Measurements from ENCODE around the gene ZNRD2.

The ZNRD2 gene

DNA sequence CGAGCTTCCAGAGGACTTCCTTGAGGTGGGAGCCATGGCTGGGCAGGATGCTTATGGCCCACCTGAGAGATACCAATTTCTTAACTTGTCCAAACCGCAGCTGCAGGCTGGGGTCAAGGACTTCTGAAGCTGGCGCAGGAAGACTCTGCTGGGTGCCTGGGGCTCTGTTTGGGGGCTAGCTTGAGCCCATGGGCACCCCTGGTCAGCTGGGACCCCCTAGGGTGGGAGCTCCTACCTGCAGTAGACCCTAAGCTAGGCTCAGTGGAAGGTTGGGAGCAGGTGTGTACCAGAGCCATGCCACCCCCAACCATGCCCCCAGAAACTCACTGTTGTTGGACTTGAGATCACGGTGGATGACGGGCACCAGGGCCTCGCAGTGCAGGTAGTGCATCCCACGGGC lies 42.4 kb downstream of the ZNRD2 start:
- no peak for DNase-seq

DNA sequence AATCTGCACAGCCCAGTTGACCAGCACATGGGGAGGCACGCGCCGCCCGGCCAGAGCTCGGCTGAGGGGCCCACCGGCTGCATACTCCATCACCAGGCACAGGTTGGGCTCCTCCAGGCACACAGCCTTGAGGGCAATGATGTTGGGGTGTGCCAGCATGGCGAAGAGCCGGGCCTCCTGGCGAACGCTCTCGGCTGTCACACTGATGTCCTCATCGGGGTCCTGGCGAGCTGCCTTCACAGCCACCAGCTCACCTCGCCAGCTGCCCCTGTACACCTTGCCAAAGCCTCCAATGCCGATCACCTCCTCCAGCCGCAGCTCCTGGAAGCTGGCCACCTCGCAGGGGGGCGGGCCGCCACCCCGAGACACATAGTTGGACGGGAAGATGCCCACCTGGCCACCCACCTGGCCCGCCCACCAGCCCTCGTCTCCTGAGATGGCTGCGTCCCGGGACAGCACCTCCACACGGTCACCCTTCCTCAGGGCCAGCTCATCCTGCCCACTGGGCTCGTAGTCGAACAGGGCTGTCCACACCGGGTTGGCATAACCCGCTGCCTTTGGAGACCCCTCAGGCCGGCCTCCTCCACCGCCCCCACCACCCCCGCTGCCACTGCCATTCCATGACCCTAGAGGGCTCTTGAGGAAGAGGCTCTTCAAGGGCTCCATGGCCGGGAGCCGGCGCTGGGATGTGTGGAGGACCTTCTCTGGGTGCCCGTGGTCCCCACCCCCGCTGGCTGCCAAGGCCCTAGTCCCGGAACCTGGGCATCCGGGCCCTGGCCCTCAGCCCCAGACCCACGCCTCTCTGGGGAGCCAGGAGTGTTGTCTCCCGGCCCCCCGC lies 43.0 kb downstream of the ZNRD2 start:
- no peak for DNase-seq

DNA sequence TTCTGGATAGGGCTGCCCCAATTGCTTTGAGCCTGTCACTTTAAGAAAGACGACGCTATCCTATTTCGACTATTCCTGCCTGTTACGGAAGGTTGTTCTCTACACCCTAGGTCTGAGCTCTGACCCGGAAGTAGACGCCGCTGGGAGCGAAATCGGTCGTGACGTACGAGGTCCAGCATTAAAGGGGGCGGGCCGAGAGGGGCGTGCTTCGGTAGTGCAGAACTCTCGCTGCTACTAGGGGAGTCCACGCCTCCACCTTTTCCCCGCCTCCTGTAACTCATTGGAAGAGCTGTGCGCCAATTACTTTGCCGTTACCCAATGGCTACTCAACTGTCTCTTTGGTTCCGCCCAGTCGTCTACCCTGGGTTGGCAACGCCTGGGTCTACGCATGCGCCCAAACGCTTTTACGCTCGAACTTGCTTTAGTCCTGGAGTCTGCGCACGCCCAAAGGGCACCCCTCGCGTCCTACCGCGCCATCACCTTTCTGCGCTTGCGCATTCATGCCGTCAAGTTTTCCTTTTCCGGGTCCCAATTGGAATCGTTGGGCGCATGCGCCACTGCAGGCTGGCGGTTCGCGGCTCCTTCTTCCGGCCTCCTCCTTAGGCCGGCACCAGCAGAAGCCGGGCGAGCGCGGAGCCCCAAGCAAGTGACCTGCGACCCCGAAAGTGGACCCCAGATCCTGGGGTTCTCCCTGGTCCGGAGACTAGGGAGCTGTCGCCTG lies 45.1 kb downstream of the ZNRD2 start, which contains the start of gene PCNX3:
Gene PCNX3, plus strand, starts transcription at position 548 of the 721 bp plus-strand sequence. CDS start 536 bp downstream, outside the sequence.
- DNase-seq: peak; percentile 100

DNA sequence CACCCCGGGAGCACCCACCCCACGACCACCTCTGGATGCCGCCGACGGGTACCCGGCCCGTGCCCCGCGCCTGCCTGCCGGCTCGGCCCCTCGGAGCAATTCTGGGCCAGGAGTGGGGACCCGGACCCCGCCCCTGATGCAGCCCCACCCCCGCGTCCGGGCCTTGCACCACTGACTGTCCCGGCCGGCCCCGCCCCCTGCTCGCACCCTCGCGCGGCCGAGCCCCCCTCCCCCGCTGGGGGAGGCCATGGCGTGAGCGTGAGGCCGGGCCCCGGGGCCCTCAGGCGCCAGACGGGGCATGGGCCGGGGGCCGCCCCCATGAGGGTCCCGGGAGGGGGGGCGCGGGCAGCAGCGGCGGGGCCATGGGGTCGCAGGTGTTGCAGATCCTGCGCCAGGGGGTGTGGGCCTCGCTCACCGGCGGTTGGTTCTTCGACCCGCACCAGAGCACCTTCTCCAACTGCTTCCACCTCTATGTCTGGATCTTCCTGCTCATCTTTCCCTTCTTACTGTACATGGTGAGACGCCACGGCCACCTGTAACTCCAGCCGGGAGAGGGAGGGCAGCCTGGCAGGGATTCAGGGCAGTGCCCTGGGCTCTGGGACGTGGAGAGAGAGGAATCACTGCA lies 45.8 kb downstream of the ZNRD2 start:
- no peak for DNase-seq

DNA sequence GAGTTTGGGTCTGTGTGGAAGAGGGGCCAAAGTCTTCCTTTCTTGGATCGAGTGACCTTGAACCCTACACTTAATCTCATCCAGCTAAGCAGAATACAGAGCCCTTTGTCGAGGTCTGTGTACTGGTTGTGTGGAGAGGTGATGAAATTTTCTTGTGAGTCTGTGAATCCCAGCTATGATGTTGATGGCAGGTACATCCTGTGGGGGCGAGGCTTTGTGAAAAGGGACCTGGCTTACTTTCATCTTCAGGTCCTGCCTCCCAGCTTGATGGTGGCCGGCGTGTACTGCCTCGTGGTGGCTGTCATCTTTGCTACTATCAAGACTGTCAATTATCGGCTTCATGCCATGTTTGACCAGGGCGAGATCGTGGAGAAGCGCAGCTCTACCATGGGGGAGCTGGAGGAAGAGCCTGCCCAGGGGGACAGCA lies 46.3 kb downstream of the ZNRD2 start:
- DNase-seq: no peak

DNA sequence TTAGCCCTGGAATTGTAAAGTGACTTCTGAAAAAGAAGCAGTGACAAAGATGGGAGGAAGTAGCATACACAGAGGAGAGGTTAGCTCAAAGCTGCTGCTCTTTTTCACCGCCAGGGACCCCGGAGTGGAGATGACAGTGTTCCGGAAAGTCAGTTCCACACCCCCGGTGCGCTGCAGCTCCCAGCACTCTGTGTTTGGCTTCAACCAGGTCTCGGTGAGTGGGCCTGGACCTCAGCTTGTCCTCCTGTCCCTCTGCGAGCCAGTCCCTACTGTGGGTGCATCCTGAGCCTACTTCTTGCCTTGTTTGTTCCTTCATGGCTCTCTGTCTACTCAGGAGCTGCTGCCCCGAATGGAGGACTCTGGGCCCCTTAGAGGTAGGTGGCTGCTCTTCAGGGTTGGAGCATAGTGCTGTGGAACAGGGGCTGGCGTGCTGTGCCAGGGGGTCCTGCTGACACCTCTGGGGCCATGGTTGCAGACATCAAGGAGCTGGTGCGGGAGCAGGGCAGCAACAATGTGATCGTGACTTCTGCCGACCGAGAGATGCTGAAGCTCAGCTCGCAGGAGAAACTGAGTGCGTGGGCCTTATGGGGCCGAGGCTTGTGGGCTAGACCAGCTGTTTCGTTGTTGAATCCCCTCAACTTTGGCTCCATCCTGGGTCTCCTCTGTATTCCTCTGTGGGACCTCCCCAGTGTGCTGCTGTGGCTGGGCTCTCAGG lies 47.0 kb downstream of the ZNRD2 start:
- DNase-seq: no peak

DNA sequence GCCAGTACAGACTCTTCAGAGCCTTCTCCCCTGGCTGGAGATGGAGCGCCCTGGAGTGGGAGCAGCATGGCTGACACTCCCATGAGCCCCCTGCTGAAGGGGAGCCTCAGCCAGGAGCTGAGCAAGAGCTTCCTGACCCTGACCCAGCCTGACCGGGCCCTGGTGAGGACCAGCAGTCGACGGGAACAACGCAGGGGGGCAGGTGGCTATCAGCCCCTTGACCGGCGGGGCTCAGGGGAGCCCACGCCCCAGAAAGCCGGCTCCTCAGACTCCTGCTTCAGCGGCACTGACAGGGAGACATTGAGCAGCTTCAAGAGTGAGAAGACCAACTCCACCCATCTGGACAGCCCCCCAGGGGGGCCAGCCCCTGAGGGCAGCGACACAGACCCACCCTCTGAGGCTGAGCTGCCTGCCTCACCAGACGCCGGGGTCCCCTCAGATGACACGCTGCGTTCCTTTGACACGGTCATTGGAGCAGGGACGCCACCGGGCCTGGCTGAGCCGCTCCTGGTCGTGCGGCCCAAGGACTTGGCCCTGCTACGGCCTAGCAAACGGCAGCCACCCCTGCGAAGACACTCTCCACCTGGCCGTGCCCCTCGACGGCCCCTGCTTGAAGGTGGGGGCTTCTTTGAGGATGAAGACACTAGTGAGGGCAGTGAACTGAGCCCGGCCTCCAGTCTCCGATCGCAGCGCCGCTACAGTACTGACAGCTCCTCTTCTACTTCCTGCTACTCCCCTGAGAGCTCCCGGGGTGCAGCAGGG lies 47.9 kb downstream of the ZNRD2 start:
- no peak for DNase-seq

DNA sequence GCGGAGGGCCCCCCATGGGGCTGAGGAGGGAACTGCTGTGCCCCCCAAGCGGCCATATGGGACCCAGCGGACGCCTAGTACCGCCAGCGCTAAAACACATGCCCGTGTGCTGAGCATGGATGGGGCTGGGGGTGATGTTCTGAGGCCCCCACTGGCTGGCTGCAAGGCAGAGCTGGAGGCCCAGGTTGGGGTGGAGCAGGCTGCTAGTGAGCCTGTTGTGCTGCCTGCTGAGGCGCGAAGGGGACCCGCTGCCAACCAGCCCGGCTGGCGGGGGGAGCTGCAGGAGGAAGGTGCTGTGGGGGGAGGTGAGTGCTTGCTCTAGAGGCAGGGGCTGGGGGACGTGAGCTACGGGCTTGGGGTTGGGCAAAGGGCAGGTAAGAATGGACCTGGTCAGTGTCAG lies 48.5 kb downstream of the ZNRD2 start:
- DNase-seq: no peak

DNA sequence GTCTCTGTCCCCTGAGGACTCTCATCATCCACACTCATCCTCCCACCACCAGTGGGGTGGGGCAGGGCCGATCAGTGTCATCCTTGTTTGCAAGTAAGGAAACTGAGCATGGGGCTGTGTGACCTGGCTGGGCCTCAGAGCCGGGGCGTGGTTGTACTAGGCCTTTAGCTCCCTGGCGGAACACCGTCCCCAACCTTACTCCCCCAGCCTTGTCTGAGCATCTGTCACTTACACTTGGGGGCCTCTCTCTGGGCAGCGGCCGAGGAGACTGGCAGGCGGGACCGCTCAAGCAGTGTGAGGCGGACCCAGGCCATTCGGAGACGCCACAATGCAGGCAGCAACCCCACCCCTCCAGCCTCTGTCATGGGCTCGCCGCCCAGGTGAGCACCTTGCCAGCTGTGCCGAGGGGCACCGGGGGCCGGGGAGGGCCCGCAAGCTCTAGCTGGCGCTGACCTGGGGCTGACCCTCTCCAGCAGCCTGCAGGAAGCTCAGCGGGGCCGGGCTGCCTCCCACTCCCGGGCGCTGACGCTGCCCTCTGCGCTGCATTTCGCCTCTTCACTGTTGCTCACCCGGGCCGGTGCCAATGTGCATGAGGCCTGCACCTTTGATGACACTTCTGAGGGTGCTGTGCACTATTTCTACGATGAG lies 49.1 kb downstream of the ZNRD2 start:
- DNase-seq: no peak

DNA sequence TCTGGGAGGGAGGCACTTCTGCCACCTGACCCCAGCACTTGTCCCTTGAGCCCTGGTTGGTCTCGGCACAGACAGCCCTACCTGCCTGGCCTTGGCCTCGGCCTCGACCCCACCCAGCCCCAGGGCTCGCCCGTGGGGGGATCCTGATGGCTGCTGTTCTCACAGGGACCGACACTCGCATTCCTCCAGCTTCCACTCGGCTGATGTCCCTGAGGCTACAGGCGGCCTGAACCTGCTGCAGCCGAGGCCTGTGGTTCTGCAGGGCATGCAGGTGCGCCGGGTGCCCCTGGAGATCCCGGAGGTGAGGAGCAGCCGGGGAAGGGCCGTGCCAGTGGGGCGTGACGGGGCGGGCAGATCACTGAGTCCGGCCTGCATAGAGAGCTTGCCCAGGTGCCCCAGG lies 50.4 kb downstream of the ZNRD2 start:
- no peak for DNase-seq

DNA sequence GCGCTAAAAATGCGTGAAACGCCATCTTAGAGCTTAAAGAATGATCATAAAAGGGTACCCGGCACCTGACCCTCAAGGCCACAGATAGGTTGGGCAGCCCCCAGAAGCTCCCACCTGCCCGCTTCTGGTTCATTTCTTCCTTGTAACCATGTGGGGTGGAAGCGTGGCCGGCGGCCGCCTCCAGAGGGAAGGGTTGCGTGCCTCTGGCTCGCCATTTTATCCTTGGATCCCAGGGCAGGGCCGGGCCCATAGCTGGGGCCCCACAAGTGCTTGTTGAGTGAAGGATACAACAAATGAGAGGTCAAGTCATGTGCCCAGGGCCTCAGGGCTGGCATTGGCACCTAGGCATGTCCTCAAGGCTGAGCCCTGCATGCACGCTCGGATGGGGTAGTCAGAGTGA lies 51.2 kb downstream of the ZNRD2 start:
- no peak for DNase-seq

All from NCI-H1048 (cell line).